K562 (cell line): ENCODE data around the gene ADCY4. TPM values are rescaled to one million over a fixed set of nuclear protein-coding genes. Genes with fewer than 3 reads are reported as not detected.

Source experiments
- ATAC-seq: fragments of 200-7000 bp; cut with Tn5 transposase; 3 replicates; pipeline ENCODE4 v1.9.1; 2020; ENCODE audit warnings: moderate library complexity
- BruUV-seq: library from RNA; stranded (reverse); fragments of 400-500 nt; replicated peaks from 2 replicates; lab custom pipeline; 2021; lab: Mats Ljungman, UMichigan
- CTCF ChIA-PET: fragments of 300-600 bp; formaldehyde crosslinking; extraction: SDS; loops from one replicate; lab custom pipeline; 2021; ENCODE audit warnings: low intra/inter-chr PET ratio; lab: Yijun Ruan, JAX
- POLR2A ChIA-PET: fragments of 300-600, 350-650 bp; sonication (Branson Sonifier 250); formaldehyde crosslinking; extraction: SDS; loops from one replicate; lab custom pipeline; 2021; ENCODE audit warnings: antibody characterized with exemption, inconsistent platforms; lab: Yijun Ruan, JAX
- DNase-seq, 4 experiments: peaks; one replicate each; pipeline versions ENCODE4 v3.0.0 to v3.0.0-alpha.2; 2011 to 2018; ENCODE audit warnings: low spot score in 3 of 4, mixed read lengths in 3 of 4; ENCODE audit errors: extremely low read depth in 1 of 4
- FAIRE-seq: peaks from 2 replicates; lab custom pipeline; 2011; peaks lifted over from hg19 to GRCh38; lab: Jason Lieb, UNC
- H2AFZ ChIP-seq: 2 replicates; pipeline ENCODE4 v1.6.0; 2011; ENCODE audit warnings: low read depth, low read length, control low read depth, inconsistent platforms
- H3K27ac ChIP-seq: fragments of 200-600 bp; 3 replicates; pipeline ENCODE4 v1.8.0; 2011; ENCODE audit warnings: low read depth, mild to moderate bottlenecking, control low read depth, inconsistent platforms, low read length, moderate library complexity, mixed read lengths; ENCODE audit errors: extremely low read depth
- H3K27me3 ChIP-seq, 2 experiments: fragments of 300-600 bp in 1 of 2; 2 replicates in 1 of 2; 3 replicates in 1 of 2; pipeline versions ENCODE4 v1.6.0 to v1.8.0; 2011; ENCODE audit warnings: inconsistent platforms in 2 of 2, low read length in 2 of 2, mild to moderate bottlenecking in 1 of 2, mixed read lengths in 1 of 2, moderate library complexity in 1 of 2; ENCODE audit not compliant: control insufficient read depth in 2 of 2, insufficient read depth in 2 of 2
- H3K36me3 ChIP-seq: fragments of 300-600 bp; 3 replicates; pipeline ENCODE4 v1.8.0; 2011; ENCODE audit warnings: mild to moderate bottlenecking, low read length, inconsistent platforms; ENCODE audit not compliant: control insufficient read depth, insufficient read depth
- H3K4me1 ChIP-seq, 2 experiments: fragments of 200-600 bp in 1 of 2; replicated peaks in 1 of 2; 2 replicates in 1 of 2; 3 replicates in 1 of 2; pipeline versions ENCODE4 v1.5.1 to v1.8.0; 2011; ENCODE audit warnings: inconsistent platforms in 2 of 2, low read length in 2 of 2, mild to moderate bottlenecking in 1 of 2, mixed read lengths in 1 of 2, moderate library complexity in 1 of 2; ENCODE audit not compliant: control insufficient read depth in 2 of 2, insufficient read depth in 2 of 2
- H3K4me2 ChIP-seq: 2 replicates; pipeline ENCODE4 v1.6.1; 2011; ENCODE audit warnings: low read length, control low read depth, inconsistent platforms, mixed read lengths; ENCODE audit not compliant: insufficient read depth
- H3K4me3 ChIP-seq: fragments of 200-600 bp; sonication (generic), shearing (Covaris generic); 2 replicates; pipeline ENCODE4 v1.5.1; 2016; ENCODE audit warnings: control low read depth, inconsistent platforms
- H3K79me2 ChIP-seq: fragments of 200-600 bp; 3 replicates; pipeline ENCODE4 v1.8.0; 2011; ENCODE audit warnings: low read length, inconsistent platforms; ENCODE audit not compliant: control insufficient read depth, insufficient read depth
- H3K9ac ChIP-seq, 2 experiments: 2 replicates each; pipeline versions ENCODE4 v1.6.0 to v1.6.1; 2011; ENCODE audit warnings: low read depth in 2 of 2, low read length in 2 of 2, control low read depth in 1 of 2, inconsistent platforms in 1 of 2, mild to moderate bottlenecking in 1 of 2, mixed read lengths in 1 of 2; ENCODE audit not compliant: insufficient read depth in 1 of 2
- H3K9me1 ChIP-seq: one replicate; pipeline ENCODE4 v1.6.0; 2011; ENCODE audit warnings: inconsistent platforms, mild to moderate bottlenecking, low read length, moderate library complexity; ENCODE audit not compliant: control insufficient read depth, insufficient read depth
- H3K9me3 ChIP-seq: replicated peaks from 2 replicates; pipeline ENCODE4 v1.5.1; 2011; ENCODE audit warnings: low read depth, low read length, inconsistent platforms; ENCODE audit not compliant: control insufficient read depth, insufficient read depth
- H4K20me1 ChIP-seq: replicated peaks from 2 replicates; pipeline ENCODE4 v1.6.1; 2011; ENCODE audit warnings: low read length, inconsistent platforms, mixed read lengths; ENCODE audit not compliant: control insufficient read depth, insufficient read depth
- ERF ChIP-seq: fragments of 450-650 bp; formaldehyde crosslinking; IDR thresholded peaks from 2 replicates; pipeline ENCODE4 v1.4.0; 2020; ENCODE audit warnings: mild to moderate bottlenecking, mixed read lengths
- KLF6 ChIP-seq: fragments of 250-450 bp; sonication (Bioruptor Pico); IDR thresholded peaks from 2 replicates; pipeline ENCODE4 v1.4.0; 2020; ENCODE audit warnings: mild to moderate bottlenecking, moderate library complexity, borderline replicate concordance
- MAFF ChIP-seq: IDR thresholded peaks from 2 replicates; pipeline ENCODE4 v1.6.1; 2012; ENCODE audit warnings: low read length, improper control_type of control experiment
- ZNF263 ChIP-seq: sonication (generic); formaldehyde crosslinking; IDR thresholded peaks from 2 replicates; pipeline ENCODE4 v1.8.0; 2022; ENCODE audit warnings: mild to moderate bottlenecking, missing genetic modification reagents, borderline replicate concordance
- ZSCAN29 ChIP-seq: fragments of 450-650 bp; IDR thresholded peaks from 2 replicates; pipeline ENCODE4 v1.6.1; 2017
- WGBS: fragments of 100-300 bp; shearing (Covaris generic); methylation state at CpG from one replicate; pipeline ENCODE4 v1.1.6; 2016; ENCODE audit warnings: low coverage, mixed read lengths; ENCODE audit not compliant: insufficient coverage; ENCODE audit errors: missing lambda C conversion rate; 5-methylcytosine and 5-hydroxymethylcytosine counted together
- in situ Hi-C: fragments of 300-500 bp; cut with MboI; formaldehyde crosslinking; loops from 4 replicates; pipeline ENCODE4 v1.15.0; 2018; ENCODE audit warnings: inconsistent platforms, mixed read lengths
- intact Hi-C: fragments of 100-400 bp; cut with micrococcal nuclease; formaldehyde crosslinking; loops from 2 replicates; pipeline ENCODE4 v1.14.2; 2022
- polyA plus RNA-seq, 8 experiments: library from polyadenylated mRNA; depleted of rRNA in 4 of 8; stranded (reverse) in 5 of 8; unstranded in 3 of 8; fragments of >200 nt; fragmentation: Nextera tagmentation in 2 of 8; fragmentation: Illumina TruSeq in 1 of 8; extraction: Ambion mirVana in 2 of 8; extraction: Trizol in 1 of 8; gene quantifications; 2 replicates each; pipeline versions ENCODE4 v1.2.1 to v1.2.3, GENCODE V29; 2011 to 2014; ENCODE audit warnings: inconsistent platforms in 1 of 8, missing spikeins in 1 of 8
- total RNA-seq, 7 experiments: library from RNA; depleted of rRNA in 6 of 7; stranded (reverse); fragments of >200 nt in 6 of 7; fragmentation: Illumina TruSeq in 2 of 7; extraction: Trizol in 2 of 7; gene quantifications; 2 replicates each; pipeline versions ENCODE4 v1.2.1 to v1.2.3, GENCODE V29; 2011 to 2021; ENCODE audit warnings: low replicate concordance in 1 of 7
- TF ChIP-seq, protein P1 (sequence below): fragments of 450-650 bp; IDR thresholded peaks from 2 replicates; pipeline ENCODE4 v1.6.1; 2018; ENCODE audit not compliant: partially characterized antibody

The ADCY4 gene
- total and polyA plus RNA-seq, 9 of the 15 experiments (the other 6 are each of a cell fraction or from before 2014, with no cell fraction given) = 0.04 to 0.31 (median 0.15) TPM; not detected in 2

DNA sequence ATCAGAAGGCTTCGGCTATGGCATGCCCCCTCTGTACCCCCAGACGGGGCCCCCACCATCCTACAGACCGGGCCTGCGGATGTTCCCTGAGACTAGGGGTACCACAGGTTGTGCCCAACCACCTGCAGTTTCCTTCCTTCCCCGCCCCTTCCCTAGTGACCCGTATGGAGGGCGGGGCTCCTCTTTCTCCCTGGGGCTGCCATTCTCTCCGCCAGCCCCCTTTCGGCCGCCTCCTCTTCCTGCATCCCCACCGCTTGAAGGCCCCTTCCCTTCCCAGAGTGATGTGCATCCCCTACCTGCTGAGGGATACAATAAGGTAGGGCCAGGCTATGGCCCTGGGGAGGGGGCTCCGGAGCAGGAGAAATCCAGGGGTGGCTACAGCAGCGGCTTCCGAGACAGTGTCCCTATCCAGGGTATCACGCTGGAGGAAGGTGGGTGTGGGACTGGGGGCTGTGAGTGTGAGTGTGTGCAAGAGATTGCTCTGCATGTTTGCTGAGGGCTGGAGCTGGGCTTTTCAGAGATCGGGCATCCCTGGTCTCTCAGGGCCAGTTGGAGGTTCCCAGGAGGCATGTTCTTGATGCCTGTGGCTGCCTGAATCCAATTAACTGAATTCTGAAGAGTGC is 41.7 kb upstream of the ADCY4 start:
- DNase-seq (no peak), FAIRE-seq (no peak), ATAC-seq (no peak)
- H3K4me1 ChIP-seq = peaks cover 23 to 24% of the 10 kb centered on the region in 2 experiments
- no peaks in the 10 kb centered on the region for H3K9me1 ChIP-seq
- 65% methylated on average over 6 of the region's 16 CpGs for WGBS
- H4K20me1 ChIP-seq = no peaks in the 10 kb centered on the region
- intact Hi-C loops (no loop called here), in situ Hi-C loops (no loop called here)
- peak overlapping the region; percentile 74; the same call in 1 of the 2 replicates for H2AFZ ChIP-seq
- no peaks in the 10 kb centered on the region for H3K36me3 ChIP-seq
- H3K4me2 ChIP-seq = peak overlapping the region; percentile 58; the same call in 1 of the 2 replicates
- H3K27ac ChIP-seq = no peak overlapping the region
- H3K9me3 ChIP-seq = no peaks in the 10 kb centered on the region
- CTCF ChIA-PET = no interaction called here
- no peaks in the 10 kb centered on the region for H3K27me3 ChIP-seq
- H3K79me2 ChIP-seq = no peaks in the 10 kb centered on the region
- no peak overlapping the region for H3K9ac ChIP-seq
- no peak overlapping the region for H3K4me3 ChIP-seq
- POLR2A ChIA-PET = interaction anchor here (0.5 to 0.8 kb wide), 3 partner anchors 12 to 73 kb away, joined by 3 to 4 read pairs (median 4); no protein-coding TSS in a partner anchor
- TF ChIP-seq KLF6 (CRISPR knock-in tag) (no peak), MAFF (no peak), ZNF263 (CRISPR knock-in tag) (no peak), ERF (no peak), ZSCAN29 (no peak)
- TF ChIP-seq, protein P1, sequence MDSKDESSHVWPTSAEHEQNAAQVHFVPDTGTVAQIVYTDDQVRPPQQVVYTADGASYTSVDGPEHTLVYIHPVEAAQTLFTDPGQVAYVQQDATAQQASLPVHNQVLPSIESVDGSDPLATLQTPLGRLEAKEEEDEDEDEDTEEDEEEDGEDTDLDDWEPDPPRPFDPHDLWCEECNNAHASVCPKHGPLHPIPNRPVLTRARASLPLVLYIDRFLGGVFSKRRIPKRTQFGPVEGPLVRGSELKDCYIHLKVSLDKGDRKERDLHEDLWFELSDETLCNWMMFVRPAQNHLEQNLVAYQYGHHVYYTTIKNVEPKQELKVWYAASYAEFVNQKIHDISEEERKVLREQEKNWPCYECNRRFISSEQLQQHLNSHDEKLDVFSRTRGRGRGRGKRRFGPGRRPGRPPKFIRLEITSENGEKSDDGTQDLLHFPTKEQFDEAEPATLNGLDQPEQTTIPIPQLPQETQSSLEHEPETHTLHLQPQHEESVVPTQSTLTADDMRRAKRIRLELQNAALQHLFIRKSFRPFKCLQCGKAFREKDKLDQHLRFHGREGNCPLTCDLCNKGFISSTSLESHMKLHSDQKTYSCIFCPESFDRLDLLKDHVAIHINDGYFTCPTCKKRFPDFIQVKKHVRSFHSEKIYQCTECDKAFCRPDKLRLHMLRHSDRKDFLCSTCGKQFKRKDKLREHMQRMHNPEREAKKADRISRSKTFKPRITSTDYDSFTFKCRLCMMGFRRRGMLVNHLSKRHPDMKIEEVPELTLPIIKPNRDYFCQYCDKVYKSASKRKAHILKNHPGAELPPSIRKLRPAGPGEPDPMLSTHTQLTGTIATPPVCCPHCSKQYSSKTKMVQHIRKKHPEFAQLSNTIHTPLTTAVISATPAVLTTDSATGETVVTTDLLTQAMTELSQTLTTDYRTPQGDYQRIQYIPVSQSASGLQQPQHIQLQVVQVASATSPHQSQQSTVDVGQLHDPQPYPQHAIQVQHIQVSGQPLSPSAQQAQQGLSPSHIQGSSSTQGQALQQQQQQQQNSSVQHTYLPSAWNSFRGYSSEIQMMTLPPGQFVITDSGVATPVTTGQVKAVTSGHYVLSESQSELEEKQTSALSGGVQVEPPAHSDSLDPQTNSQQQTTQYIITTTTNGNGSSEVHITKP = peak; percentile 11
- TF ChIP-seq, all 486 proteins: peak for 1
- BruUV-seq = no TSS peak
